H9 (cell line): ENCODE results near the gene MED25. TPM values are rescaled to one million over a fixed set of nuclear protein-coding genes. Genes with fewer than 3 reads are reported as not detected.

Source experiments
- DNase-seq: peaks from one replicate; pipeline ENCODE4 v3.0.0-alpha.2; 2017
- H2AFZ ChIP-seq: one replicate; pipeline ENCODE4 v1.6.1; 2013; ENCODE audit warnings: mild to moderate bottlenecking, low read length, control low read depth, moderate library complexity
- H2AK5ac ChIP-seq: 2 replicates; pipeline ENCODE4 v1.6.1; 2013; ENCODE audit warnings: low read length, control low read depth, mixed read lengths; ENCODE audit not compliant: insufficient read length
- H2BK120ac ChIP-seq: one replicate; pipeline ENCODE4 v1.6.1; 2013; ENCODE audit warnings: low read depth, mild to moderate bottlenecking, low read length, control low read depth, inconsistent platforms; ENCODE audit not compliant: poor library complexity, severe bottlenecking
- H2BK12ac ChIP-seq: 2 replicates; pipeline ENCODE4 v1.6.1; 2013; ENCODE audit warnings: low read length, control low read depth, mixed read lengths, low read depth; ENCODE audit not compliant: insufficient read length
- H2BK15ac ChIP-seq: 2 replicates; pipeline ENCODE4 v1.6.1; 2013; ENCODE audit warnings: low read depth, low read length, control low read depth
- H2BK20ac ChIP-seq: one replicate; pipeline ENCODE4 v1.6.1; 2013; ENCODE audit warnings: low read depth, mild to moderate bottlenecking, low read length, control low read depth, inconsistent platforms; ENCODE audit not compliant: poor library complexity, severe bottlenecking
- H2BK5ac ChIP-seq: 2 replicates; pipeline ENCODE4 v1.6.1; 2013; ENCODE audit warnings: low read length, control low read depth, mixed read lengths; ENCODE audit not compliant: insufficient read length
- H3K14ac ChIP-seq: 2 replicates; pipeline ENCODE4 v1.6.1; 2013; ENCODE audit warnings: low read length, control low read depth; ENCODE audit not compliant: insufficient read depth
- H3K18ac ChIP-seq: 2 replicates; pipeline ENCODE4 v1.6.1; 2013; ENCODE audit warnings: low read depth, mild to moderate bottlenecking, mixed read lengths, low read length, control low read depth; ENCODE audit not compliant: insufficient read length
- H3K23ac ChIP-seq: 2 replicates; pipeline ENCODE4 v1.6.1; 2013; ENCODE audit warnings: low read length, control low read depth, mixed read lengths, low read depth; ENCODE audit not compliant: insufficient read length
- H3K23me2 ChIP-seq: 2 replicates; pipeline ENCODE4 v1.6.1; 2013; ENCODE audit warnings: low read depth, mild to moderate bottlenecking, mixed read lengths, low read length, control low read depth; ENCODE audit not compliant: insufficient read length, poor library complexity, severe bottlenecking
- H3K27ac ChIP-seq: 2 replicates; pipeline ENCODE4 v1.5.1; 2013; ENCODE audit warnings: low read length, control low read depth, mixed read lengths, low read depth; ENCODE audit not compliant: insufficient read length
- H3K27me3 ChIP-seq: 2 replicates; pipeline ENCODE4 v1.6.1; 2013; ENCODE audit warnings: low read length, control low read depth, inconsistent platforms; ENCODE audit not compliant: insufficient read depth
- H3K4ac ChIP-seq: 2 replicates; pipeline ENCODE4 v1.6.1; 2013; ENCODE audit warnings: low read depth, mild to moderate bottlenecking, control low read depth, inconsistent platforms, low read length, moderate library complexity
- H3K4me1 ChIP-seq: 2 replicates; pipeline ENCODE4 v1.6.1; 2013; ENCODE audit warnings: low read length, control low read depth, inconsistent platforms; ENCODE audit not compliant: insufficient read depth
- H3K4me2 ChIP-seq: 2 replicates; pipeline ENCODE4 v1.6.1; 2013; ENCODE audit warnings: low read length, control low read depth, mixed read lengths; ENCODE audit not compliant: insufficient read length, insufficient read depth
- H3K56ac ChIP-seq: 2 replicates; pipeline ENCODE4 v1.6.1; 2013; ENCODE audit warnings: low read depth, mild to moderate bottlenecking, mixed read lengths, low read length, control low read depth; ENCODE audit not compliant: insufficient read length
- H3K79me1 ChIP-seq: 2 replicates; pipeline ENCODE4 v1.6.1; 2013; ENCODE audit warnings: low read depth, mild to moderate bottlenecking, moderate library complexity, low read length, control low read depth, inconsistent platforms; ENCODE audit not compliant: insufficient read depth, poor library complexity, severe bottlenecking
- H3K79me2 ChIP-seq: 2 replicates; pipeline ENCODE4 v1.6.1; 2013; ENCODE audit warnings: low read length, control low read depth, inconsistent platforms; ENCODE audit not compliant: insufficient read depth
- H3K9ac ChIP-seq: 2 replicates; pipeline ENCODE4 v1.6.1; 2013; ENCODE audit warnings: low read length, control low read depth, mixed read lengths; ENCODE audit not compliant: insufficient read length; ENCODE audit errors: extremely low read depth
- H3K9me3 ChIP-seq: one replicate; pipeline ENCODE4 v1.6.1; 2013; ENCODE audit warnings: low read depth, low read length, inconsistent platforms; ENCODE audit not compliant: control insufficient read depth
- H3T11ph ChIP-seq: one replicate; pipeline ENCODE4 v1.6.1; 2013; ENCODE audit warnings: mild to moderate bottlenecking, low read length, control low read depth, inconsistent platforms
- H4K20me1 ChIP-seq: one replicate; pipeline ENCODE4 v1.6.1; 2013; ENCODE audit not compliant: control insufficient read depth, insufficient read length, insufficient read depth
- H4K5ac ChIP-seq: 2 replicates; pipeline ENCODE4 v1.6.1; 2013; ENCODE audit warnings: low read depth, mild to moderate bottlenecking, mixed read lengths, low read length, control low read depth; ENCODE audit not compliant: insufficient read length
- H4K8ac ChIP-seq: replicated peaks from 2 replicates; pipeline ENCODE4 v1.6.1; 2013; ENCODE audit warnings: low read length, control low read depth, mixed read lengths, low read depth; ENCODE audit not compliant: insufficient read length
- H4K91ac ChIP-seq: 2 replicates; pipeline ENCODE4 v1.6.1; 2013; ENCODE audit warnings: low read depth, mild to moderate bottlenecking, moderate library complexity, mixed read lengths, low read length, control low read depth; ENCODE audit not compliant: insufficient read length
- H3K27ac Mint-ChIP-seq, 3 experiments: 2 replicates in 2 of 3; 3 replicates in 1 of 3; pipeline ENCODE4 v1.8.0; 2020 to 2021; ENCODE audit warnings: mixed read lengths in 3 of 3, mild to moderate bottlenecking in 1 of 3, moderate library complexity in 1 of 3
- H3K27me3 Mint-ChIP-seq: 2 replicates; pipeline ENCODE4 v1.8.0; 2021; ENCODE audit warnings: low read depth, mild to moderate bottlenecking, moderate library complexity, mixed read lengths
- H3K36me3 Mint-ChIP-seq, 3 experiments: 2 replicates in 2 of 3; 3 replicates in 1 of 3; pipeline ENCODE4 v1.8.0; 2020 to 2021; ENCODE audit warnings: low read depth in 3 of 3, mixed read lengths in 3 of 3; ENCODE audit not compliant: insufficient read depth in 1 of 3
- H3K4me1 Mint-ChIP-seq, 2 experiments: 2 replicates each; pipeline ENCODE4 v1.8.0; 2020; ENCODE audit warnings: mixed read lengths in 2 of 2
- H3K4me3 Mint-ChIP-seq, 2 experiments: 2 replicates in 1 of 2; 3 replicates in 1 of 2; pipeline ENCODE4 v1.8.0; 2020 to 2021; ENCODE audit warnings: mild to moderate bottlenecking in 2 of 2, mixed read lengths in 2 of 2, moderate library complexity in 1 of 2
- H3K9me3 Mint-ChIP-seq, 2 experiments: 2 replicates in 1 of 2; 3 replicates in 1 of 2; pipeline ENCODE4 v1.8.0; 2020; ENCODE audit warnings: mild to moderate bottlenecking in 2 of 2, mixed read lengths in 2 of 2, moderate library complexity in 1 of 2
- CTCF ChIP-seq: fragments of 200-600 bp; sonication (generic); conservative IDR thresholded peaks from 3 replicates; pipeline ENCODE4 v1.8.0; 2021; ENCODE audit warnings: antibody characterized with exemption, mild to moderate bottlenecking
- WGBS: extraction: QIAGEN DNeasy Blood & Tissue Kit; methylation state at CpG from one replicate; pipeline ENCODE4 v1.1.7; 2013; ENCODE audit warnings: missing lambda C conversion rate, low lambda C conversion rate, mixed read lengths; ENCODE audit not compliant: insufficient read length; ENCODE audit errors: extremely low coverage; 5-methylcytosine and 5-hydroxymethylcytosine counted together
- total RNA-seq: library from RNA; stranded (reverse); gene quantifications from 2 replicates; pipeline ENCODE4 v1.2.1, GENCODE V29; 2021

The MED25 gene
- total RNA-seq, 1 experiment from 2014 or later = 77.5 TPM

- DNase-seq = peak; percentile 99
- no peak overlapping the region for H2BK12ac ChIP-seq
- no peaks in the 10 kb centered on the region for H3K4me1 ChIP-seq
- H4K5ac ChIP-seq = no peak overlapping the region
- H3K79me1 ChIP-seq = no peaks in the 10 kb centered on the region
- H3K23me2 ChIP-seq = peaks cover 11% of the 10 kb centered on the region
- H2AK5ac ChIP-seq = no peak overlapping the region
- no peaks in the 10 kb centered on the region for H4K20me1 ChIP-seq
- no peaks in the 10 kb centered on the region; the same call in 1 of the 2 replicates for H3K79me2 ChIP-seq
- no peaks in the 10 kb centered on the region for H3K9me3 Mint-ChIP-seq
- H3K9ac ChIP-seq = peak overlapping the region; percentile 88
- peak overlapping the region; percentile 78 for H3K4me2 ChIP-seq
- no peaks in the 10 kb centered on the region for H3K9me3 ChIP-seq
- no peak overlapping the region for H3K4me3 Mint-ChIP-seq
- H4K91ac ChIP-seq = no peak overlapping the region
- WGBS = no CpG with 5 or more reads among the region's 41 CpGs
- H3K56ac ChIP-seq = peak overlapping the region; percentile 30
- no peak overlapping the region for H2BK15ac ChIP-seq
- H3T11ph ChIP-seq = no peak overlapping the region
- H3K18ac ChIP-seq = peak overlapping the region; percentile 92
- peak overlapping the region; percentile 85 for H2BK5ac ChIP-seq
- H3K27me3 Mint-ChIP-seq = no peaks in the 10 kb centered on the region
- H3K36me3 Mint-ChIP-seq = peaks cover 36 to 44% (median 43%) of the 10 kb centered on the region in 3 experiments
- H3K4ac ChIP-seq = no peak overlapping the region
- no peak overlapping the region for H2AFZ ChIP-seq
- H3K27ac Mint-ChIP-seq = peak overlapping the region in 1 of 3 experiments; percentile 99; a peak in 5 of 7 replicates
- peak overlapping the region; percentile 89 for H3K14ac ChIP-seq
- H4K8ac ChIP-seq = no peak overlapping the region
- no peaks in the 10 kb centered on the region for H3K27me3 ChIP-seq
- no peak overlapping the region for H2BK120ac ChIP-seq
- peak overlapping the region; percentile 65 for H3K27ac ChIP-seq
- no peak overlapping the region for H2BK20ac ChIP-seq
- H3K4me1 Mint-ChIP-seq = peaks cover 18 to 28% of the 10 kb centered on the region in 2 experiments
- no peak for TF ChIP-seq CTCF
- no peak overlapping the region for H3K23ac ChIP-seq
Observed at GRCh38 chr19:49877879-49878743, 60.0 kb downstream of the MED25 start.
